A673 (cell line): ENCODE results near the gene SPRED1. TPM values are rescaled to one million over a fixed set of nuclear protein-coding genes. Genes with fewer than 3 reads are reported as not detected.
A peak's percentile ranks its signal among the peaks of the same experiment; 100 is the strongest.

Source experiments
- BruUV-seq: library from RNA; stranded (reverse); fragments of 400-500 nt; replicated peaks from 2 replicates; lab custom pipeline; 2021; lab: Mats Ljungman, UMichigan
- CTCF ChIA-PET: fragments of 300-600 bp; sonication (Branson Sonifier 250); formaldehyde crosslinking; loops from one replicate; lab custom pipeline; 2022; ENCODE audit warnings: antibody characterized with exemption; lab: Charles Lee
- POLR2A ChIA-PET: fragments of 300-600 bp; sonication (Branson Sonifier 250); formaldehyde crosslinking; loops from one replicate; lab custom pipeline; 2022; ENCODE audit warnings: antibody characterized with exemption; ENCODE audit not compliant: low non-redundant PET; lab: Charles Lee
- DNase-seq: peaks from one replicate; pipeline ENCODE4 v3.0.0-alpha.2; 2015; ENCODE audit warnings: low spot score
- H3K27ac ChIP-seq: fragments of 200-600 bp; sonication (generic); 2 replicates; pipeline ENCODE4 v1.5.1; 2016; ENCODE audit warnings: mixed run types, low read depth, mild to moderate bottlenecking, mixed read lengths, antibody characterized with exemption, low read length; ENCODE audit not compliant: poor library complexity, severe bottlenecking
- H3K27me3 ChIP-seq: fragments of 200-600 bp; sonication (generic); replicated peaks from 2 replicates; pipeline ENCODE4 v1.6.1; 2017; ENCODE audit warnings: mixed run types, low read depth, mild to moderate bottlenecking, mixed read lengths, antibody characterized with exemption, low read length; ENCODE audit not compliant: insufficient read depth, poor library complexity
- H3K36me3 ChIP-seq: fragments of 200-600 bp; sonication (generic); 2 replicates; pipeline ENCODE4 v1.6.1; 2016; ENCODE audit warnings: mixed run types, mild to moderate bottlenecking, mixed read lengths, antibody characterized with exemption, low read length; ENCODE audit not compliant: insufficient read depth, poor library complexity, severe bottlenecking
- H3K4me1 ChIP-seq: fragments of 200-600 bp; sonication (generic); 2 replicates; pipeline ENCODE4 v1.6.1; 2017; ENCODE audit warnings: mixed run types, mild to moderate bottlenecking, mixed read lengths, antibody characterized with exemption, low read length; ENCODE audit not compliant: insufficient read depth, poor library complexity, severe bottlenecking
- H3K4me3 ChIP-seq: fragments of 200-600 bp; sonication (generic); 2 replicates; pipeline ENCODE4 v1.5.1; 2016; ENCODE audit warnings: low read depth, mixed run types, mild to moderate bottlenecking, mixed read lengths, low read length; ENCODE audit not compliant: poor library complexity, severe bottlenecking
- H3K9me3 ChIP-seq: fragments of 200-600 bp; sonication (generic); 2 replicates; pipeline ENCODE4 v1.6.1; 2016; ENCODE audit warnings: mixed run types, low read depth, mild to moderate bottlenecking, mixed read lengths, antibody characterized with exemption, low read length; ENCODE audit not compliant: poor library complexity, severe bottlenecking
- CTCF ChIP-seq: fragments of 300-800, 200-600 bp; sonication (generic); conservative IDR thresholded peaks from 2 replicates; pipeline ENCODE4 v1.5.1; 2017; ENCODE audit warnings: low read depth, mild to moderate bottlenecking, antibody characterized with exemption, low read length, moderate library complexity, mixed read lengths
- EZH2 ChIP-seq: fragments of 200-600 bp; sonication (generic); IDR thresholded peaks from 2 replicates; pipeline ENCODE4 v1.6.1; 2017; ENCODE audit warnings: borderline replicate concordance, low read depth, mild to moderate bottlenecking, mixed read lengths, antibody characterized with exemption, low read length; ENCODE audit not compliant: poor library complexity, severe bottlenecking
- intact Hi-C: fragments of 100-400 bp; cut with micrococcal nuclease; formaldehyde crosslinking; loops from one replicate; pipeline ENCODE4 v1.10.0; 2022; ENCODE audit not compliant: unreplicated experiment
- total RNA-seq: library from RNA; stranded (reverse); gene quantifications from 2 replicates; pipeline ENCODE4 v1.2.3, GENCODE V29; 2021

Gene SPRED1
- total RNA-seq, 1 experiment from 2014 or later: 17.3 TPM

- H3K9me3 ChIP-seq: no peaks in the 10 kb centered on the region
- POLR2A ChIA-PET: no interaction called here
- no peak overlapping the region for H3K27ac ChIP-seq
- intact Hi-C loops: no loop called here
- no TSS peak for BruUV-seq
- no peak overlapping the region for H3K4me3 ChIP-seq
- DNase-seq: no peak
- CTCF ChIA-PET: no interaction called here
- peaks cover 5% of the 10 kb centered on the region for H3K4me1 ChIP-seq
- H3K36me3 ChIP-seq: no peaks in the 10 kb centered on the region
- no peaks in the 10 kb centered on the region for H3K27me3 ChIP-seq
- TF ChIP-seq CTCF (no peak), EZH2 (no peak)
Observed at GRCh38 chr15:38281031-38281430, 28.4 kb downstream of the SPRED1 start.

GRCh38 chr15:38283010-38283409 lies 30.4 kb downstream of the SPRED1 start:
- H3K36me3 ChIP-seq: no peaks in the 10 kb centered on the region
- no peak overlapping the region for H3K27ac ChIP-seq
- intact Hi-C loops: no loop called here
- no peak for TF ChIP-seq EZH2
- no peak for TF ChIP-seq CTCF
- peak; percentile 9 for DNase-seq
- H3K4me1 ChIP-seq: peaks cover 5% of the 10 kb centered on the region
- no peaks in the 10 kb centered on the region for H3K27me3 ChIP-seq
- ChIA-PET CTCF (no interaction called here), POLR2A (no interaction called here)
- no TSS peak for BruUV-seq
- H3K4me3 ChIP-seq: no peak overlapping the region
- no peaks in the 10 kb centered on the region for H3K9me3 ChIP-seq

- Histone ChIP-seq H3K4me3 (no peak overlapping the region), H3K36me3 (no peaks in the 10 kb centered on the region), H3K27ac (no peak overlapping the region), H3K4me1 (peaks cover 5% of the 10 kb centered on the region), H3K9me3 (no peaks in the 10 kb centered on the region), H3K27me3 (no peaks in the 10 kb centered on the region)
- intact Hi-C loops: no loop called here
- ChIA-PET POLR2A (no interaction called here), CTCF (interaction anchor here (0.6 kb wide), 1 partner anchor 34 kb away, joined by 3 read pairs; no protein-coding TSS in a partner anchor)
- no peak for TF ChIP-seq CTCF
- no peak for TF ChIP-seq EZH2
- BruUV-seq: no TSS peak
- no peak for DNase-seq
Observed at GRCh38 chr15:38285456-38285855, 32.8 kb downstream of the SPRED1 start.
